ENCODE data around the gene HEATR5B.

The HEATR5B gene

GRCh38 chr2:37083873-37084794 is at the start of gene HEATR5B, which contains the start of gene GPATCH11:
Gene HEATR5B, minus strand, starts transcription at chr2:37084372. Its CDS starts 958 bp downstream, at chr2:37083414.
Gene GPATCH11, plus strand, starts transcription at chr2:37084518. Its CDS starts 3,864 bp downstream, at chr2:37088382.
- peak; percentile 70 for DNase-seq (ENCODE audit: low read depth)

DNA sequence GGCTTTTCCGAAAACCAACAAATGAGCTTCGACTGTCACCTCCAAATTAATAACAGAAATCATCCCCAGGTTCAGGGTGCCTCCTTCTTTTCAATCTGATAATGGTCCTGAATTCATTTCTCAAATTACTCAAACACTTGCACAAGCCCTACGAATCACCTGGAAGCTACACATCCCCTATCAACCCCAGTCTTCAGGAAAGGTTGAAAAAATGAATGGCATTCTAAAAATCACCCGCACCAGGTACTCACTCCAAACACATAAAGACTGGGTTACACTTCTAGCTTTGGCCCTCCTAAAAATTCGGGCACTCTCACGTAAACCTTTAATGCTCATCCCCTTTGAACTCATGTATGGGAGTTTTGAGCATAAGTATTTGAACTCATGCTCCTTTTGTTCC is 48.7 kb upstream of the HEATR5B start:
- DNase-seq (ENCODE audit: low read depth): no peak

GRCh38 chr2:37125416-37125815 is 41.2 kb upstream of the HEATR5B start:
- DNase-seq (ENCODE audit: low read depth): no peak

DNA sequence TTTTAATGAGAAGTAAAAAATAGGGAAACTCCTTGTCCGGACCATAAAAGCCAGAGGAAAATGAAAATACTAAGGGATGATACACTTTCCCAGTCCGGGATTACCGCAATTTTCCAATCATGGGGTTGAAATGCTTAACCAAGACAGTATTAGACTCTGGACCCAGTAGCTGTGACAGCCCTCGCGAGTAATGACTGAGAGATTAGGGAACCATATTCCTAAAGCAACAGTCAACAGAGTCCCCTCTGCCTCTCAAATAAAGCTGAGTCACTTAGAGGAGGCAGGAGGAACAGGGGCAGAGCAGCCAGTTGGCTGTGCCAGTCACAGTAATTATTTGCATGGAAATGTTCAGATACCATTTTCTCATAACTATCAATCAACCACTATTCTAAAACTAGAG is 35.0 kb upstream of the HEATR5B start:
- no peak for DNase-seq (ENCODE audit: low read depth)

- no peak for DNase-seq (ENCODE audit: low read depth)
These were observed 33.4 kb upstream of the HEATR5B start for GRCh38 chr2:37117566-37117965.

DNA sequence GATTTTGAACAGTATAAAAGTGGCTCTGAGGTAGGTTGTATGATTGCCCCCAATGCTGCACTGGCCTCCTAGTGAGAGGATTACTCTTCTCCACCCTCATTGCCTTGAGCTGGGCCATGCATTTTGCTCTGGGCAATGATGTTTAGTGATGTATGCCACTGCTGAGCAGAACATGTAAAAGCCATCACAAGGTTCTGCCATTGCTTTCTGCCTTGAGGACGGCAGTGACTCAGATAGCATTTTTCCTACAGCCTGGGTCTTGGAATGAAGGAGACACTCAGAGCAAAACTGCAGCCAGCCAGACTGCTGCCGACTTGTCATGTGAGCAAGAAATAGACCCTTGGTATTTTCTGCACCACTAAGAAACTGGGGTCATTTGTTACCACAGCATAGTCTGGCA is 27.8 kb upstream of the HEATR5B start:
- DNase-seq (ENCODE audit: low read depth): no peak

DNA sequence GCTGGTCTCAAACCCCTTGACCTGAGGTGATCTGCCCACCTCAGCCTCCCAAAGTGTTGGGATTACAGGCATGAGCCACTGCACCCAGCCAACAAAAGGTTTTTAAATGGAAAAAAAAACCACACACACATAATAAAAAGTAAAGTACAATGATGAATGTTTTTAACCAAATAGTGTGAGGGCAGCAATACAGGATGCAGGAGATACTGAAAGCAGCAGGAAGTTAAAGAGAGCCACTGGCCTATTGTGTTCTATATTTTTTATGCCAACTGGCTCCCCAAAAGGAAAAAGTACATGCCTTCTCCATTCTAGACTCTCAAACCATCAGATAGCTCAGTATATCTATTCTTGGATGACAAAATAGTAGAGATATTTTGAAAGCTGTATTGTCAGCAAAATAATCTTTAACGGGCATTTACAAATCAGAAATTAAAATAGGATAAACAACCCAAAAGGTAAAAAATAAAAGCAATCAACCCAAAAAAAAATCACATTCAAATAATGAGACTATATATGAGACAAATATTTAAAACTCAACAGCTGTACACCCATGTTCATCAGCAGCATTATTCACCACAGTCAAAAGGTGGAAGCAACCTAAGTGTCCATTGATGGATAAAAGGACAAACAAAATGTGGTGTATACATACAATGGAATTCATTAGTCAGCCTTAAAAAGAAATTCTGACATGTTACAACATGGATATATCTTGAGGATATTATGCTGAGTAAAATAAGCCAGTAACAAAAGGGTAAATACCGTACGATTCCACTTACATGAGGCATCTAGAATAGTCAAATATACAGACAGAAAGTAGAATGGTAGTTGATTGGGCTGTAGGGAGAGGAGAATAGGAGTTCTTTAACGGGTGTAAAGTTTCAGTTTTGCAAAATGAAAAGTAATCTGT is 26.4 kb upstream of the HEATR5B start:
- no peak for DNase-seq (ENCODE audit: low read depth)

GRCh38 chr2:37109523-37109922 is 25.4 kb upstream of the HEATR5B start:
- no peak for DNase-seq (ENCODE audit: low read depth)

GRCh38 chr2:37105150-37105549 is 21.0 kb upstream of the HEATR5B start:
- no peak for DNase-seq (ENCODE audit: low read depth)

- DNase-seq (ENCODE audit: low read depth): no peak
These were observed 20.0 kb upstream of the HEATR5B start for GRCh38 chr2:37104178-37104577.

DNA sequence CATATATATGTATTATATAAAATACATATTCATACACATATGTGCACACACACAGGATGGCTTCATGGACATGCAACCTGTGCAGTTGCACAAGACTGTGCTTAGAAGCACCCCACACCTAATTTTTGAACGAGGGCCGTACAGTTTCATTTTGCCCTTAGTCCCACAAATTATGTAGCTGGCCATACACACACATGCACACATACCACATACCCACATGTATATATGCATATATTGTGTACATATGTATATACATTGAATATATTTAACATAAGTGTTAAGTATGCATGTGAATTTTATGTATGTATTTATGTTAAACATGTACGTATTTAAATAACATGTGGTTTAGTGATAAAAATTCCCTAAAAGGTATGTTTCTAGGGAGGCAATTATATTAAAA is 18.4 kb upstream of the HEATR5B start:
- DNase-seq (ENCODE audit: low read depth): no peak

GRCh38 chr2:37100054-37100453 is 15.9 kb upstream of the HEATR5B start:
- DNase-seq (ENCODE audit: low read depth): no peak

DNA sequence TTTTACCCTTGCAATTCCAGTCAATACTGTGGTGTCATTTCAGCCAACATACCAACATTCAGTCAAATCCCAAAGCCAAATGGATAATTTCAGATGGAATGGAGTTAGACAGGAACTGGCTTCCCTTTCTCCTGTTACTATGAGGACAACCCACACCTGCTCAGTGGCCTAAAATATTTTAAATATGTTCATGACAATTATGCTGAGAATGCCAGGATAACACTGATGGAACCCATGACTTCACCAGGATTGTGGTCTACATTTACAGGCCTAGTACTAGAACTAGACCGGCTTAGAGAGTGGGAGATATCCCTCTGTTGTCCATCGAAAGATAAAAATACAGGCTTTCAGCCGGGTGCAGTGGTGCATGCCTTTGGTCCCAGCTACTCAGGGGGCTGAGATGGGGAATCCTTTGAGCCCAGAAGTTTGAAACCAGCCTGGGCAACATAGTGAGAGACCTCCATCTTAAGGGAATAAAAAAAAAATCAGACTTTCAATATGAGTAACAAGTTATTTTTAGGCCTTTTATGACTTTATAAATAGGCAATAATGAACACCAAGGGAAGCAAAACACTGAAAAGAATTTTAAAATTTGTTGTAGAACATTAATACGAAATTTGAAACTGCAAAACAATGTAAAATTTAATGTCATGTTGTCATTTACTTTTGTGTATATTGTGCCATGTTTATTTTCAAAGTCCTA is 14.4 kb upstream of the HEATR5B start:
- DNase-seq (ENCODE audit: low read depth): no peak

DNA sequence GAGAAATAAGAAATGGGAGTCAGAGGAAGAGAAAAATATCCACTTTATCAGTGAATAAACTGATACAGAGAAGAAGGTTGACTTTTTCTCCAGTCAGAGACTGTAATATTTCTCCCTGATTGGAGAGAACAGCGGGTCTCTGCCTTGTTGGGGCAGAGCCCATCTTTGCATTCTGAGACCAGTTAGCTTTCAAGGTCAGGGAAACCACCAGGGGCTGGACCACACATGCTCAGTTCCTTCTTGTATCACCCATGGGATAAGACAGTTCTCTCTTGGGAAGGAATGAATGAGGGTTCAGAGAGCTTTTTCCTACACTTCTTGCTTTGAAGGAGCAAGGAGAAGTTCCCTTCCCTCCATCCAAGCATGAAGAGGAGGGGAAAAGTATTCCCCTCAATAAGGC is 12.4 kb upstream of the HEATR5B start:
- DNase-seq (ENCODE audit: low read depth): no peak

DNA sequence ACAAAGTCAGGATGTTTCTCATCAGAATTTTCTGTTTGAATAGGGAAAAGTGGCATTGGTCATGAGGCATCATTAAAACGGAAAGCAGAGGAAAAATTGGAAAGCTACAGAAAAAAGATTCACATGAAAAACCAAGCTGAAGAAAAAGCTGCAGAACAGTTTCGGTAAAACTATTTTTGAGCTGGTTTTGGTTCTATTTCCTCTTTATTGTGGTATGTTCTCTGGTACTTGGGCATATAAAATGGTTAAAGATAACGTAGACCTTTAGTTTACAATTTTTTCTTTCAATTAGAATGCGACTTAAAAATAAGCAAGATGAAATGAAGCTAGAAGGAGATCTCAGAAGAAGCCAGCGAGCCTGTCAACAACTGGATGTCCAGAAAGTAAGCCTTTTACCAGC is 7.7 kb upstream of the HEATR5B start:
- DNase-seq (ENCODE audit: low read depth): no peak

- DNase-seq (ENCODE audit: low read depth): no peak
These were observed 5.9 kb upstream of the HEATR5B start for GRCh38 chr2:37090019-37090477.

GRCh38 chr2:37085731-37086147 is 1.6 kb upstream of the HEATR5B start:
- peak; percentile 65 for DNase-seq (ENCODE audit: low read depth)

DNA sequence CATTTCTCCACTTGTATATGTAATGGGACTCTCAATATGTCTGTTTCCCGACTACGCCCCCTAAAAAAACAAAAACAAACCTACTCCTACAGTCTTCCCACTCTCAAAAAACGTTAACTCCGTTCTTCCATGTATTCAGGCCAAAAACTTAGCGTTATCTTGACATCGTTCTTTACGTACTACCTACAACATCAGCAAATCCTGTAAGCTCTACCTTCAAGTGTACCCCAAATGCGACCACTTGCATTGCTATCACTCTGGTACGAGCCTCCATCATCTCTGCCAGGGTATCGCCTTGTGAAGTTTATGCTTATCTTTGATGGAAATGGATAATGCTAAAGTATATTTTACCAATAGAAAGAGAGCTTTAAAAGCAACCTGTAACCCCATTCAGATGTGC is 625 bp upstream of the HEATR5B start:
- DNase-seq (ENCODE audit: low read depth): no peak

- DNase-seq (ENCODE audit: low read depth): no peak
These were observed 3.5 kb downstream of the HEATR5B start for GRCh38 chr2:37080689-37081088.

- no peak for DNase-seq (ENCODE audit: low read depth)
These were observed 3.9 kb downstream of the HEATR5B start for GRCh38 chr2:37080266-37080665.

DNA sequence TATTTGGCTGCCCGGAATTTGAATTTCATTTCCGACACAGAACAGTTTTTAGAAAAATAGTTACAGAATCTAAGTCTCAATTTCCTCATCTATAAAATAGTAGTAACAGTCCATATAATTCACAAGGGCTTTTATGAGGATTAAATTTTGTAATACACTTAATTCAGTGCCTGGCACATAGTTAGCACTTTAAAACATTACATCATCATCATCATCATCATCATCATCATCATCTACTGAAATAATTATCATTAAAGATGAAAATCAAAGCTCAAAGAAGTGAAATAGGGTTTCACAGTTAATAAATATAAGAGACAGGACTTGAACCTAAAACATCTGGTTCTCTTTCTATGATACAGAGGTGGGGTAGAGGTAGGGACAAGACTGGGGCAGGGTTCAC is 13.2 kb downstream of the HEATR5B start:
- no peak for DNase-seq (ENCODE audit: low read depth)

DNA sequence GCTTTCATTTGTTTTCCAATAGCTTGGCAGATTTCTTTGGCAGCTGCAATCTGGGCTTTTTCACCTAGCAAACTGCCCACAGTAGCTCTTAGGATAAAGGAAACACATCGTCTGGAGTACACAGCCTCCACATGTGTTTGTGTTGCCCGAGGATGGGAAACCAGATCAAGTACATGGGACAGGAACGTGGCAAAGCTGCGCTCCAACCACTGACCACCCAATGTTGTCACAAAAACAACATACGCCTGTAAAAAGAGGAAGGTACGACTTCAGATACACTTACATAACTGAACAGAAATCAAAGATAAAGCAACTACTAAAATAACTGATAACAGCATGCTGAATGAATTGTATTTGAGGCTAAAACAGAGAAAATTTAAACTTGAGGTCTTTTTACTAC is 15.5 kb downstream of the HEATR5B start:
- DNase-seq (ENCODE audit: low read depth): no peak

Data from non-pigmented ciliary epithelial cell (primary cell).